Type B pancreatic cell (in vitro differentiated cells): ENCODE data around the gene INSM1. TPM values are rescaled to one million over a fixed set of nuclear protein-coding genes. Genes with fewer than 3 reads are reported as not detected.

Source experiments
- DNase-seq: peaks from one replicate; pipeline ENCODE4 v3.0.0; 2021; ENCODE audit warnings: mixed read lengths; ENCODE audit not compliant: unreplicated experiment; ENCODE audit errors: extremely low spot score
- H3K27ac Mint-ChIP-seq: 2 replicates; pipeline ENCODE4 v1.8.0; 2021; ENCODE audit warnings: mild to moderate bottlenecking, mixed read lengths
- H3K27me3 Mint-ChIP-seq: 2 replicates; pipeline ENCODE4 v1.8.0; 2021; ENCODE audit warnings: mixed read lengths
- H3K36me3 Mint-ChIP-seq: 2 replicates; pipeline ENCODE4 v1.8.0; 2021; ENCODE audit warnings: mixed read lengths
- H3K4me1 Mint-ChIP-seq: one replicate; pipeline ENCODE4 v1.8.0; 2021; ENCODE audit warnings: mixed read lengths; ENCODE audit not compliant: unreplicated experiment
- H3K4me3 Mint-ChIP-seq: 2 replicates; pipeline ENCODE4 v1.8.0; 2021; ENCODE audit warnings: mild to moderate bottlenecking, mixed read lengths
- H3K9me3 Mint-ChIP-seq: 2 replicates; pipeline ENCODE4 v1.8.0; 2021; ENCODE audit warnings: mixed read lengths
- total RNA-seq: library from RNA; stranded (reverse); gene quantifications from 2 replicates; pipeline ENCODE4 v1.2.1, GENCODE V29; 2021; ENCODE audit warnings: low replicate concordance
- TF ChIP-seq, protein P1 (sequence below): fragments of 200-600 bp; sonication (generic); conservative IDR thresholded peaks from 2 replicates; pipeline ENCODE4 v1.5.0; 2021; ENCODE audit warnings: antibody characterized with exemption, mild to moderate bottlenecking

Gene INSM1
- total RNA-seq, 1 donor from 2014 or later, result 36.0 TPM

DNA sequence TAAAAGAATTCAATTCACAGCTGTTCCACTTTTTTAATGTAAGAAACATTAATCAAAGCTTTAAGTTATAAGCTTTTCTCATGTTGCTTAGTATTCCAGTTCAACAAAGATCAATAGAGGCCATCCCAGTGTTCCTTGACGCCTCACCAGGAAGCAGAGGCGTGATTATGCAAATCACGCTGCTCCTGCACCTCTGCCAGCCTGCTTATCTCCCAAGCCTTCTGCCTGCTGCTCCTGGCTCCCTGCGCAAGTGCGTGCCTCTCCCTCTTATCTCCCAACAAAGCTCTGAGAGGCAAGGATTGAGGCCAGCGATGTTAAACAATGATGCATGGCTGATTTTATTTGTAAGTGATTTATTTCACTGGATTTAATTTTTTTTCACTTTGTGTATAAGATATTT, 42.8 kb downstream of the INSM1 start:
- no peaks in the 10 kb centered on the region for H3K36me3 Mint-ChIP-seq
- peak overlapping the region; percentile 73 for H3K27ac Mint-ChIP-seq
- TF ChIP-seq, protein P1, sequence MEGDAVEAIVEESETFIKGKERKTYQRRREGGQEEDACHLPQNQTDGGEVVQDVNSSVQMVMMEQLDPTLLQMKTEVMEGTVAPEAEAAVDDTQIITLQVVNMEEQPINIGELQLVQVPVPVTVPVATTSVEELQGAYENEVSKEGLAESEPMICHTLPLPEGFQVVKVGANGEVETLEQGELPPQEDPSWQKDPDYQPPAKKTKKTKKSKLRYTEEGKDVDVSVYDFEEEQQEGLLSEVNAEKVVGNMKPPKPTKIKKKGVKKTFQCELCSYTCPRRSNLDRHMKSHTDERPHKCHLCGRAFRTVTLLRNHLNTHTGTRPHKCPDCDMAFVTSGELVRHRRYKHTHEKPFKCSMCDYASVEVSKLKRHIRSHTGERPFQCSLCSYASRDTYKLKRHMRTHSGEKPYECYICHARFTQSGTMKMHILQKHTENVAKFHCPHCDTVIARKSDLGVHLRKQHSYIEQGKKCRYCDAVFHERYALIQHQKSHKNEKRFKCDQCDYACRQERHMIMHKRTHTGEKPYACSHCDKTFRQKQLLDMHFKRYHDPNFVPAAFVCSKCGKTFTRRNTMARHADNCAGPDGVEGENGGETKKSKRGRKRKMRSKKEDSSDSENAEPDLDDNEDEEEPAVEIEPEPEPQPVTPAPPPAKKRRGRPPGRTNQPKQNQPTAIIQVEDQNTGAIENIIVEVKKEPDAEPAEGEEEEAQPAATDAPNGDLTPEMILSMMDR, result no peak
- H3K4me1 Mint-ChIP-seq, result peaks cover 30% of the 10 kb centered on the region
- peak overlapping the region; percentile 61 for H3K4me3 Mint-ChIP-seq
- peaks cover 5% of the 10 kb centered on the region for H3K27me3 Mint-ChIP-seq
- H3K9me3 Mint-ChIP-seq, result no peaks in the 10 kb centered on the region
- DNase-seq, result no peak

DNA sequence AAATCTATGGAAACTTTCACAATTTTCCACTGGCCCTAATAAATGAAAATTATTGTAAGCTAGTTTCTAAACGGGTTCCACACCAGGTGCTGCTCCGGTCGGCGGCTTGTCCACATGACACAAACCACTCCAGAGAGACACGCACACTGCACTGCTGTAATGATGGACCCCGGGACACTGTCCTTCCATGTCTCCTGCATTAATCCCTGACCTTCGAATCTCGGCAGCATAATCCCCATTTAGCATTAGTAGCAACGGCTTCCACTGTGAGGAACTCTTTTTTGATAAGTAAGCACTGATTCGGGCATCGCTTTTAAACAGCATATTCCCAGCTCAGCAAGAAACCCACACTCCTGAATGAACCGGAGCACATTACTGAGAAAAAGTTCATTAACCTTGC, 43.5 kb downstream of the INSM1 start:
- H3K4me3 Mint-ChIP-seq, result no peak overlapping the region
- no peaks in the 10 kb centered on the region for H3K9me3 Mint-ChIP-seq
- no peaks in the 10 kb centered on the region for H3K36me3 Mint-ChIP-seq
- peaks cover 5% of the 10 kb centered on the region for H3K27me3 Mint-ChIP-seq
- no peak for DNase-seq
- peaks cover 30% of the 10 kb centered on the region for H3K4me1 Mint-ChIP-seq
- TF ChIP-seq, protein P1, result no peak
- H3K27ac Mint-ChIP-seq, result no peak overlapping the region

DNA sequence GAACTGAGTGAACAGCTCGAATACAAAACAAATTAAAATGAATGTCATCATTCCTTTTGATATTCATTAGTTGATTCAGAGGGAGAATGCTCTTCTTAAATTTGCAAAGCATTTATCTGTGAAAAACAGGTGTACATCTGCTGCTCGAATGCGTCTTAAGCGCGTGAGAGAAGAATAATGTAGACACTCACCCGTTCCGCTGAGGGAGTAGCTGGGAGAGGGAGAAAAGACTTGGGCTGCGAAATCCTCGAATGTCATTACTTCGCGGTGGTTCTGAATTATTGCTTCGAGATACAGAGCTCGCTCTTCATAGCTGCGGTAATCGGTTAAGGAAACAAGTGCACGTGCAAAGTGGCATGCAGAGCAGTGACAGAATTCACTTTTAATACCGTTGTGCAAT, 43.9 kb downstream of the INSM1 start:
- Mint-ChIP-seq H3K27me3 (peaks cover 5% of the 10 kb centered on the region), H3K4me1 (peaks cover 30% of the 10 kb centered on the region), H3K27ac (no peak overlapping the region), H3K36me3 (no peaks in the 10 kb centered on the region), H3K4me3 (no peak overlapping the region), H3K9me3 (no peaks in the 10 kb centered on the region)
- no peak for DNase-seq
- TF ChIP-seq, protein P1, result no peak

DNA sequence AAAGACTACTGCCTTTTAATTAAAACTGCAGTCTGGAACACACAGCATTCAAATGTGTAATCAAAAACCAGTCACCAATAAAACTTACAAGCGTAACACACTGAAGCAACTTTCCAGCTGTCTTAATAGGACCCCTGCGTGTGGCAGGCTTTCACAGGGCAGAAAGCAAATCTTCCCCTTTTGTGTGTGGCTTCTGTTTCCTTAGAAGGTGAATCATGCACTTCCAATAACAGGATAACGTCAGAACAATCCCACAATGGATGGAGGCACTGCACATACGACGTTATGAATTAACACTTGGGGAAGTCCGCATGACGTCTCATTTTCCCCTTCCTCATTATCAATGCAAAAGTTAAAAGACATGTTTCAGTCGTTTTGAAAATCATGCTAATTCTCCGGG, 44.8 kb downstream of the INSM1 start:
- no peak for DNase-seq
- H3K4me3 Mint-ChIP-seq, result no peak overlapping the region
- TF ChIP-seq, protein P1, result no peak
- peaks cover 30% of the 10 kb centered on the region for H3K4me1 Mint-ChIP-seq
- no peak overlapping the region for H3K27ac Mint-ChIP-seq
- H3K27me3 Mint-ChIP-seq, result peaks cover 5% of the 10 kb centered on the region
- H3K36me3 Mint-ChIP-seq, result peaks cover 4% of the 10 kb centered on the region
- no peaks in the 10 kb centered on the region for H3K9me3 Mint-ChIP-seq

DNA sequence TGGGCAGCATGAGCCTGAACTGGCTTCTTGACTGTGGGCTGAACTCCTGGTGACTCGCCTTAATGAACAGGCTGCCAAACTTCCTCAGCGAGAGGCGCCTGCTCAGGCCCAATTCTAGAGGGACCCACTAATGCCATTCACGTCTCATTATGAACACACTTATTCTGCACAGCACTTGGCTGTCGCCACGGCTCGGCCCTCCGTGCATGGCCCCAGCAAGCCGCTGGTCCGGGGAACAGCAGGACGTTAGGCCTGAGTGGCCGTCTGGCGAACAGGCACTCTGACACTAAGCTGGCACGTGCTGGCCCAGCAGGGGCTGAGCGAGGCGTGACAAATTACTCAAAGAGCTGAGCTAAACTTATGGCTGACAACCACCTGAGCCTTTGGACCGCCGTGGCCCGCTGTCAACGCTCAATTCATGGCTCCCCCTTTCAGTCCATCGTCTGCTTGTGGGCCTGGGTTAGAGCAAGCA, 45.9 kb downstream of the INSM1 start:
- peaks cover 4% of the 10 kb centered on the region for H3K36me3 Mint-ChIP-seq
- H3K27me3 Mint-ChIP-seq, result peaks cover 5% of the 10 kb centered on the region
- H3K4me3 Mint-ChIP-seq, result no peak overlapping the region
- H3K9me3 Mint-ChIP-seq, result no peaks in the 10 kb centered on the region
- H3K4me1 Mint-ChIP-seq, result peaks cover 30% of the 10 kb centered on the region
- DNase-seq, result no peak
- TF ChIP-seq, protein P1, result no peak
- no peak overlapping the region for H3K27ac Mint-ChIP-seq

DNA sequence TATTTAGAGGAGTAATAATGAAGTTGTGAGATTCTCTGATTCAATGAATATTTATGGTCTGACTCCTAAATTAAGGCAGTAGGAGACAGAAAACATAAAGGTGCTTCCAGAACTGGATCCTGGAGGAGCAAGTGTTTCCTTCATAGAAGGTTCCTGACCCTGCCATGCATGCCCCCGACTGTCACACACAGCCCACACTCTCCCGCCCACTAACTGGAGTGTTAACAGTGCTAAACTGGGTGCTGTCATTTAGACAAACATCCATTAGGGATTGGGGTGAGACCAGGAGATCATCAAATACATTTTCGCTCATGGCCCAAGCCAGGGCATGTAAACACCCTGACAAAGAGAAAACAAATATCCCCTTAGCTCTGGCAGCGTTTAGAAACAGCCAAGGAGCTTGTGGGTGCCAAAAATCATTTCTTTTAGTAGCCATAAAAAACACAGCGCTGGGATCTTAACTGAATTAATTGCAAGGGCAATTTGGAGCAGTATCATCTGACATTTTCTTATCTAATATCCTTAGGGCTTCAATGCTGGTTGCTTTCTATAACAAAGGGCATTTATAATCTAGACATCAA, 46.8 kb downstream of the INSM1 start:
- H3K27me3 Mint-ChIP-seq, result peaks cover 5% of the 10 kb centered on the region
- peaks cover 5% of the 10 kb centered on the region for H3K36me3 Mint-ChIP-seq
- TF ChIP-seq, protein P1, result no peak
- H3K9me3 Mint-ChIP-seq, result no peaks in the 10 kb centered on the region
- H3K27ac Mint-ChIP-seq, result no peak overlapping the region
- DNase-seq, result no peak
- H3K4me3 Mint-ChIP-seq, result no peak overlapping the region
- peaks cover 30% of the 10 kb centered on the region for H3K4me1 Mint-ChIP-seq
